H1 (cell line): ENCODE measurements around the gene FAM43B. TPM values are rescaled to one million over a fixed set of nuclear protein-coding genes. Genes with fewer than 3 reads are reported as not detected.

ENCODE experiments used
- CTCF ChIA-PET: fragments of 300-600 bp; sonication (Branson Sonifier 250); formaldehyde crosslinking; loops from one replicate; lab custom pipeline; 2021; ENCODE audit not compliant: partially characterized antibody; lab: Charles Lee
- POLR2A ChIA-PET: fragments of 300-600 bp; sonication (Branson Sonifier 250); formaldehyde crosslinking; loops from one replicate; lab custom pipeline; 2021; ENCODE audit warnings: inconsistent platforms; ENCODE audit not compliant: partially characterized antibody; lab: Charles Lee
- DNase-seq, 2 experiments: peaks; one replicate each; pipeline versions ENCODE4 v3.0.0 to v3.0.0-alpha.2; 2010 to 2022; ENCODE audit warnings: low spot score in 2 of 2, low read depth in 1 of 2, mixed read lengths in 1 of 2
- FAIRE-seq: peaks from 2 replicates; lab custom pipeline; 2011; peaks lifted over from hg19 to GRCh38; lab: Jason Lieb, UNC
- H2AFZ ChIP-seq: 2 replicates; pipeline ENCODE4 v1.8.1; 2012; ENCODE audit warnings: low read length, inconsistent platforms
- H2AK5ac ChIP-seq: 2 replicates; pipeline ENCODE4 v1.6.1; 2013; ENCODE audit warnings: low read depth, low read length
- H2BK120ac ChIP-seq: replicated peaks from 2 replicates; pipeline ENCODE3; 2013; ENCODE audit warnings: low read depth, low read length, inconsistent platforms
- H2BK12ac ChIP-seq: 2 replicates; pipeline ENCODE4 v1.6.1; 2013; ENCODE audit warnings: low read depth, low read length
- H2BK15ac ChIP-seq: 2 replicates; pipeline ENCODE4 v1.6.1; 2013; ENCODE audit warnings: low read length
- H2BK20ac ChIP-seq: 2 replicates; pipeline ENCODE4 v1.6.1; 2013; ENCODE audit warnings: low read length
- H2BK5ac ChIP-seq: 2 replicates; pipeline ENCODE4 v1.6.1; 2013; ENCODE audit warnings: low read depth, low read length
- H3K14ac ChIP-seq: 2 replicates; pipeline ENCODE4 v1.6.1; 2013; ENCODE audit warnings: inconsistent platforms; ENCODE audit not compliant: insufficient read length
- H3K18ac ChIP-seq: 2 replicates; pipeline ENCODE4 v1.6.1; 2013; ENCODE audit warnings: low read length; ENCODE audit errors: extremely low read depth
- H3K23ac ChIP-seq: 2 replicates; pipeline ENCODE4 v1.6.1; 2013; ENCODE audit warnings: inconsistent platforms; ENCODE audit not compliant: insufficient read length
- H3K23me2 ChIP-seq: 2 replicates; pipeline ENCODE4 v1.6.1; 2013; ENCODE audit warnings: low read depth, low read length
- H3K27ac ChIP-seq: 2 replicates; pipeline ENCODE4 v1.6.1; 2011; ENCODE audit warnings: low read depth, low read length, inconsistent platforms
- H3K27me3 ChIP-seq, 4 experiments: replicated peaks in 1 of 4; 1 replicate in 1 of 4; 2 replicates in 3 of 4; pipeline versions ENCODE4 v1.6.1 to v1.8.1; 2011 to 2013; ENCODE audit warnings: low read length in 3 of 4, mild to moderate bottlenecking in 3 of 4, inconsistent platforms in 2 of 4, mixed read lengths in 2 of 4, moderate library complexity in 1 of 4; ENCODE audit not compliant: control insufficient read depth in 3 of 4, insufficient read depth in 3 of 4; ENCODE audit errors: extremely low read depth in 1 of 4
- H3K36me3 ChIP-seq, 4 experiments: 2 replicates each; pipeline versions ENCODE4 v1.6.1 to v1.8.1; 2011 to 2013; ENCODE audit warnings: mild to moderate bottlenecking in 4 of 4, low read length in 3 of 4, moderate library complexity in 2 of 4, control low read depth in 1 of 4, inconsistent platforms in 1 of 4; ENCODE audit not compliant: insufficient read depth in 4 of 4, control insufficient read depth in 2 of 4
- H3K4ac ChIP-seq: replicated peaks from 2 replicates; pipeline ENCODE3; 2013; ENCODE audit warnings: low read length, low read depth, mixed read lengths, inconsistent platforms; ENCODE audit not compliant: insufficient read length
- H3K4me1 ChIP-seq, 4 experiments: replicated peaks in 1 of 4; 1 replicate in 1 of 4; 2 replicates in 3 of 4; pipeline versions ENCODE4 v1.6.1 to v1.8.1; 2011 to 2013; ENCODE audit warnings: low read length in 3 of 4, inconsistent platforms in 2 of 4, mixed read lengths in 1 of 4; ENCODE audit not compliant: insufficient read depth in 4 of 4, control insufficient read depth in 3 of 4
- H3K4me2 ChIP-seq, 2 experiments: 2 replicates each; pipeline versions ENCODE4 v1.6.1 to v1.8.1; 2011 to 2013; ENCODE audit warnings: low read depth in 2 of 2, low read length in 2 of 2, control low read depth in 1 of 2, inconsistent platforms in 1 of 2, mild to moderate bottlenecking in 1 of 2; ENCODE audit not compliant: insufficient read depth in 1 of 2
- H3K4me3 ChIP-seq, 4 experiments: fragments of 200-600, 300-600 bp in 1 of 4; sonication (generic), shearing (Covaris generic), sonication (Bioruptor Twin) in 1 of 4; 2 replicates each; pipeline versions ENCODE4 v1.5.1 to v1.8.1; 2011 to 2016; ENCODE audit warnings: low read length in 4 of 4, low read depth in 3 of 4, control low read depth in 2 of 4, inconsistent platforms in 2 of 4, mild to moderate bottlenecking in 2 of 4, mixed read lengths in 1 of 4, moderate library complexity in 1 of 4; ENCODE audit not compliant: insufficient read depth in 2 of 4; ENCODE audit errors: extremely low read depth in 1 of 4
- H3K56ac ChIP-seq: replicated peaks from 2 replicates; pipeline ENCODE3; 2013; ENCODE audit warnings: low read depth, mild to moderate bottlenecking, mixed read lengths, low read length, inconsistent platforms; ENCODE audit not compliant: insufficient read length
- H3K79me1 ChIP-seq: 2 replicates; pipeline ENCODE4 v1.6.1; 2013; ENCODE audit warnings: low read depth, low read length, control low read depth
- H3K79me2 ChIP-seq, 2 experiments: 2 replicates each; pipeline versions ENCODE4 v1.6.1 to v1.8.1; 2012 to 2013; ENCODE audit warnings: low read length in 2 of 2, mild to moderate bottlenecking in 2 of 2, inconsistent platforms in 1 of 2; ENCODE audit not compliant: insufficient read depth in 2 of 2, control insufficient read depth in 1 of 2
- H3K9ac ChIP-seq, 4 experiments: replicated peaks in 1 of 4; 1 replicate in 1 of 4; 2 replicates in 3 of 4; pipeline versions ENCODE4 v1.6.1 to v1.8.1; 2011 to 2013; ENCODE audit warnings: low read depth in 3 of 4, low read length in 3 of 4, control low read depth in 2 of 4, mild to moderate bottlenecking in 2 of 4, moderate library complexity in 2 of 4, inconsistent platforms in 1 of 4; ENCODE audit errors: extremely low read depth in 1 of 4
- H3K9me3 ChIP-seq, 2 experiments: 2 replicates each; pipeline versions ENCODE4 v1.6.1 to v1.8.1; 2012 to 2013; ENCODE audit warnings: mild to moderate bottlenecking in 2 of 2, moderate library complexity in 2 of 2, control low read depth in 1 of 2, inconsistent platforms in 1 of 2, low read depth in 1 of 2, low read length in 1 of 2, mixed read lengths in 1 of 2; ENCODE audit not compliant: insufficient read depth in 2 of 2
- H4K20me1 ChIP-seq, 2 experiments: replicated peaks in 1 of 2; 2 replicates each; pipeline versions ENCODE3 to v1.8.1; 2011 to 2013; ENCODE audit warnings: inconsistent platforms in 2 of 2, low read length in 2 of 2, mild to moderate bottlenecking in 1 of 2; ENCODE audit not compliant: insufficient read depth in 2 of 2, control insufficient read depth in 1 of 2
- H4K5ac ChIP-seq: 2 replicates; pipeline ENCODE4 v1.6.1; 2013; ENCODE audit warnings: low read length, low read depth, mixed read lengths, inconsistent platforms; ENCODE audit not compliant: insufficient read length
- H4K8ac ChIP-seq: 2 replicates; pipeline ENCODE4 v1.8.0; 2013; ENCODE audit warnings: mild to moderate bottlenecking, moderate library complexity, low read length, inconsistent platforms; ENCODE audit not compliant: insufficient read depth; ENCODE audit errors: extremely low read depth
- H4K91ac ChIP-seq: replicated peaks from 2 replicates; pipeline ENCODE3; 2013; ENCODE audit warnings: low read length, mixed read lengths, inconsistent platforms; ENCODE audit not compliant: insufficient read length
- WGBS, 2 experiments: shearing (Covaris generic) in 1 of 2; methylation state at CpG; one replicate each; pipeline versions ENCODE4 v1.1.6 to v1.1.7; 2013 to 2015; ENCODE audit warnings: low lambda C conversion rate in 2 of 2, mixed read lengths in 2 of 2, inconsistent platforms in 1 of 2, low coverage in 1 of 2, missing lambda C conversion rate in 1 of 2; ENCODE audit not compliant: insufficient replicate concordance in 2 of 2, insufficient coverage in 1 of 2, insufficient read length in 1 of 2; ENCODE audit errors: extremely low coverage in 1 of 2, missing lambda C conversion rate in 1 of 2; 5-methylcytosine and 5-hydroxymethylcytosine counted together
- polyA plus RNA-seq, 7 experiments: library from polyadenylated mRNA; depleted of rRNA in 3 of 7; stranded (reverse) in 5 of 7; unstranded in 2 of 7; fragments of >200 nt in 5 of 7; fragments of 200-250 nt in 2 of 7; gene quantifications; 1 replicate in 5 of 7; 2 replicates in 1 of 7; 4 replicates in 1 of 7; pipeline versions ENCODE4 v1.2.1 to v1.2.3, GENCODE V29; 2011 to 2013; ENCODE audit warnings: missing spikeins in 2 of 7, mixed read lengths in 2 of 7
- total RNA-seq: library from RNA; stranded (reverse); fragmentation: NEBNext Ultra II Directional; extraction: Animal tissue kit (Norgen Biotek cat#: 25700); gene quantifications from 2 replicates; pipeline ENCODE4 v1.2.1, GENCODE V29; 2021

Gene FAM43B
- total and polyA plus RNA-seq, 2 of the 8 experiments (the other 6 are each of a cell fraction or from before 2014, with no cell fraction given): 0.88 to 2.2 TPM

DNA sequence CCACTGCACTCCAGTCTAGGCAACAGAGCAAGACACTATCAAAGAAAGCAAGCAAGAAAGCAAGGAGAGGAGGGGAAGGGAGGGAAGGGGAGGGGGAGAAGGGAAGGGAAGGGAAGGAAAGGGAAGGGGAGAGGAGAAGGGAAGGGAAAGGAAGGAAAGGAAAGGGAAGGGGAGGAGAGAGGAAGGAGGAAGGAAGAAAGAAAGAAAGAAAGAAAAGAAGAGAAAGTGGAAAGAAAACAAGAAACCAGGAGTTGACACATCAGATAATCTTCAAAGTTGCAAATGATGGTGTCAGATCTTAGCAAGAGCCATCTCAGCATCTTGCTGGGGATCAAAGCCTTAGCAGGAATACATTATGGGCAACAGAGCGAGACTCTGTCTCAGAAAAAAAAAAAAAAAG, 21.6 kb downstream of the FAM43B start:
- ChIA-PET POLR2A (interaction anchor here (2.3 kb wide), 1 partner anchor 60 kb away, joined by 13 read pairs; the partner anchor contains the start of gene PINK1), CTCF (interaction anchor here (1.0 to 5.5 kb wide), 12 partner anchors 16 to 137 kb away, joined by 3 to 85 read pairs (median 7); no protein-coding TSS in a partner anchor)
- Histone ChIP-seq H2BK12ac (no peak overlapping the region), H3K9me3 (peaks cover 3 to 4% of the 10 kb centered on the region in 2 experiments; a peak in 1 of 4 replicates), H3K23ac (no peak overlapping the region), H2AK5ac (no peak overlapping the region), H3K56ac (no peak overlapping the region), H3K4ac (no peak overlapping the region), H3K4me2 (no peak overlapping the region), H4K8ac (no peak overlapping the region), H2AFZ (no peak overlapping the region), H4K20me1 (no peaks in the 10 kb centered on the region), H3K27ac (no peak overlapping the region), H3K79me1 (no peaks in the 10 kb centered on the region), H3K14ac (no peak overlapping the region), H3K4me3 (no peak overlapping the region), H3K4me1 (peaks cover 0 to 2% (median 0%) of the 10 kb centered on the region in 4 experiments; a peak in 2 of 7 replicates), H4K5ac (no peak overlapping the region), H3K18ac (no peak overlapping the region), H2BK5ac (no peak overlapping the region), H4K91ac (no peak overlapping the region), H3K36me3 (no peaks in the 10 kb centered on the region), H3K79me2 (no peaks in the 10 kb centered on the region), H3K9ac (no peak overlapping the region), H2BK20ac (no peak overlapping the region), H3K23me2 (no peaks in the 10 kb centered on the region), H2BK15ac (no peak overlapping the region), H2BK120ac (no peak overlapping the region), H3K27me3 (peaks cover 0 to 9% (median 0%) of the 10 kb centered on the region in 4 experiments; a peak in 1 of 7 replicates)
- FAIRE-seq (no peak), DNase-seq (no peak)
- no CpG with 5 or more reads among the region's 1 CpG for WGBS, 2 experiments
